Stimulated activated naive CD4-positive, alpha-beta T cell treated with Interleukin-2 at 50 U/mL for 16 hours (primary cell): Measurements from ENCODE around the gene PPP1R3D.
"Not testable (repeated sequence)": the region's sequence is repeated elsewhere in the genome, so short reads cannot be mapped to it uniquely, and the experiment has no call there.

ENCODE experiments used
- DNase-seq: peaks from one replicate; lab custom pipeline; 2025; lab: John Stamatoyannopoulos, UW

The PPP1R3D gene

GRCh38 chr20:59940129-59940955 lies at the start of gene PPP1R3D, which contains the start of gene FAM217B:
PPP1R3D (minus strand) TSS chr20:59940305; CDS start chr20:59939931, 374 bp downstream.
FAM217B (plus strand) TSS chr20:59940389; CDS start chr20:59943944, 3,555 bp downstream.
- peak; percentile 83 for DNase-seq

- no peak for DNase-seq
Observed at GRCh38 chr20:59988141-59988540, 48.0 kb upstream of the PPP1R3D start.

GRCh38 chr20:59987135-59987534 lies 47.0 kb upstream of the PPP1R3D start:
- DNase-seq = no peak

- no peak for DNase-seq
Observed at GRCh38 chr20:59985864-59986263, 45.8 kb upstream of the PPP1R3D start.

GRCh38 chr20:59985164-59985563 lies 45.1 kb upstream of the PPP1R3D start:
- DNase-seq = no peak

- no peak for DNase-seq
Observed at GRCh38 chr20:59984541-59984940, 44.4 kb upstream of the PPP1R3D start.

DNA sequence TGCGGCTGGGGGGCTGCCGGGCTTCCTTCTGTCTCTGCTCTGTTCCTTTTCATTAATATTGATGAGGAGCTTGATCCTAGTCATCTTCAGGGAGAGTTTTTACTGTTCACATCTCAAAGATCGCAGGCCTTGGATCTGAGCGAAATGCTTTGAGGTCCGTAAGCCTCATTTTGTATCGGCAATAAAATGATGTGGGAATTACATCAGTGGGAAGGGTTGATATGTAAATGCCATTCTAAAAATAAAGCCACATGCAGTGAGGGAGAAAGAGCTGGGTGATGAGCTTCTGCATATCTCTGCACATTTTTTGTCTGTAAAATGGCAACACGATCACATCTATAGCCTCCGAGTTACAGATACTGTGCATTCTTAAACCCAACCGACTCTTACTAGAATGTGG lies 43.0 kb upstream of the PPP1R3D start:
- DNase-seq = no peak

DNA sequence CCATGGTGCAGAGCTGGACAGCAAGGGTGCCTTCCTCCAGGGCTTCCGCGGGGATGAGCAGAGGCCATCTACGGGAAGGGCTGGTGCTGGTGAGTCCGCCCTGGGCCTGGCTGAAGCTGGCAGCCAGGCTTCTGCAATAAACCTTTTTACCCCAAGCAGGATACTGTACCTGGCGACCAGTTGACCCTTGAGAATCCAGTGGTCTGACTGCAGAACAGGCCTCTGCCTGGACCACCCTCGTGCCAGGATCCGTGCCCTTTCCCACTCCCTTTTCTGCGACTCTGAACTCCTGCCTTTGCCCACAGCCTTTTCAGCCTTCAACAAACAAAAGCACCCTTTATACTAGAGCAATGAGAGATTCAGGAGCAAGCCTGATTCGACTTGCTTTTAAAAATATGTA lies 37.0 kb upstream of the PPP1R3D start:
- no peak for DNase-seq

DNA sequence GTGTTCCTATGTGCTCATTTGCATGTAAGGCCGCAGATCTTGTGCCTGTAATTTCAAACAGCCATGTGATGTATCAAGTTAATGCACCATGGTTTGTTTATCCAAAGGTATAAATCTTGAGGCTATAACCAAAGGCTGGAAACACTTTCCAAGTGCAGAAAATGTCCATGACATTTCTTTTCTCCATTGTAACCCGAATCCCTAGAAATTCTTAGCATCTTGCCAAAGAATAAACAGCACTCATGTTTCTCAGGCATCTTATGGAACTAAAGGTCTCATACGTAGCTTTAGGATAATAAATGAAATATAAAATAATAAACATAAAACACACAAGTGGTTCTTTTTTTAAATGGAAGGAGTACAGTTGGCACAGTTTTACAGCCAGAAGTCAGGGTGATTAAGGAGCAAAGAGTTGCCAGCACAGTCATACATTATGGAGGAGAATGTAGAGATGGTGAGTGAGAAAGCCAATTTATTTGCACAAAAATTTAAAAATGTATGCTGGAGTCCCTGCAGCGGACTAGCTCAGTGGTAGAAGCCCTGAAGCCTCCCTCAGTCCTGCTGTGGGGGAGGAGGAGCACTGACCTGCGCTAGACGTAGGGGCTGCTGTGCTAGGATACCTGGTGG lies 36.2 kb upstream of the PPP1R3D start:
- no peak for DNase-seq

DNA sequence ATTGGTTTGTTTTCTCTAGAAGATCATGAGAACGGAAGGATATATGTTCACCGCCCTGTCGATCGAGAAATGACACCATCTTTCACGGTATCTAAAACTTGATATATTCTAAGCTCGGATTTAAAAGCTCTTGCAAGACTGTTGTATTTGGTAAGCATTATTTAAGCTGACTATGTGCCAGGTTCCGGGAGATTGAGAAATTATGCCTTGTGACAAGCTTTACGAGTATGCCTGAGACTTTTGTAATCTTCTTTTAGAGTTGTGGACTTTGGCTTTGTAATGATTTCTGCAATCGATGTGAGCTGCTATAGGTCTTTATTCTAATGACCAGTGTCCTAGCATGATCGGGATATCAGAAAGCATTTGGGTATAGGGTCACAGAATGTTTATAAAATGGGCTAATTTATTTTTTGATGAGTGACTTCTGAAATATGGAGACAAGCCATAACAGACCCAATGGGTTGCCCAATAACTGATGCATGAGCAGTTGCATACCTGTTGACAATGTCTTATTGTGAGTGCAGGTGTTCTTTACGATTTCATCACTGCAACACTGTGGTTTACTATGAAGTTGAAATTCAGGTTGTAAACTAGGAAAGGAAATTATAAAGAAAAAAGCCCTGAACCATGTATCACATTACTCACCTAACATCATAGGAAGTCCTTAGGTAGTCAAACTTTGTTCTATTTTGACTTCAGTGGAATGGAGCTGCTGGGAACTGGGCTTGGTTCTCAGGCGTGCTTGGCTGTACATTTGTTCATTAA lies 32.1 kb upstream of the PPP1R3D start:
- no peak for DNase-seq

DNA sequence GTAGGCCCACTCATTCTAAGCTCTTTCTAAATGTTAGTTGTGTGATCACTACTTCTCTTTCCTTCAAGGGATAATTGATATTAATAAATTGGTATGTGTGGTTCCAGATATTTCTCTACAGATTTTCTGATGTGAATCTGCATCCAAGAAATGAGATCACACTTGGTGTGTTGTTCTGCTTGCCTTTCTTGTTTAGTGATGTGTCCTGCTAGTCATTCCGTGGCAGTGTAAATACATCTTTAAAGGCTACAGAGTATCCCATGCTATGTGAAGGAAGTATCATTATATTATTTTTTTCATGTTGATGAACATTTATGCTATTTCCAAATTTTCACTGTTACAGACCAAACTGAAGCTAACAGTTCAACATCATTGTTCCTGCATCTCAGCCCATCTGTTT lies 31.3 kb upstream of the PPP1R3D start:
- DNase-seq = no peak

DNA sequence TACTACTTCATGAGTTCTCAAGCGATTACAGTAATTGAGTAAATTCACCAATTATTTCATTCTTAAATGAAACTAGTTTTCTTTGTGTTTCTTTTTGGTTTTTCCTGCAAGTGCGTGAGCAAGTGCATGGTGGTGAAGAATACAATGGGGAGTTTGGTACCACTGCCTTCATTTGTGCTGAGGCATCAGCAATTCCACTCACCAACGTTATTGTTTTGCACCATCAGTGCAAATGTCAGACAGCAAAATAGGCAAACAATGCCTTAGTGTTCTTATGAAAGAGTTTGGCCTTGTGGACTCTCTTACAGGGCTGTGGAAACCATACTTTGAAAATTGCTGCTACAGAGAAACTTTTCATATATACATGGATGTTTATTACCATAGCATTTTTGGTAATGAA lies 26.3 kb upstream of the PPP1R3D start:
- DNase-seq = no peak

GRCh38 chr20:59962155-59962554 lies 22.1 kb upstream of the PPP1R3D start:
- no peak for DNase-seq

GRCh38 chr20:59961423-59961822 lies 21.3 kb upstream of the PPP1R3D start:
- DNase-seq = no peak

DNA sequence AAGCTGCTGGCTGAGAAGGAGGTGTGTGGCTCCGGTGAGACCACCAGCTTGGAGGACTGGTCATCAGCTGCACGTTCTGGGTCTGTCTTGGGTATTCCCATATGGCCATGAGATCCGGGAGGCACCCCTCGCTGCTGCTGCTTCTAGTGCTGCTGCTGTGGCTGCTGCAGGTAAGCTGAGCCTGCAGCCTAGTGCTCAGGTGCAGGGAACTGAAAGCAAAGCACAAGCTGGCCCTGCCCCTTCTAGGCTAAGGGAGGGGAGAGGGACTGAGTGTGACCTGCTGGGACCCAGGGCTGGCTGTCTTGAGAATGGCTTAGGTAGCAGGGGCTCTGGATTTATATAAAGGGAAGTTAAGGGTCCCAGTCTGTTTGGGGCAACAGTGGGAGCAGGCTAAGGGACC lies 18.5 kb upstream of the PPP1R3D start:
- DNase-seq = no peak

GRCh38 chr20:59958123-59958522 lies 18.0 kb upstream of the PPP1R3D start, which contains the start of gene CDH26:
CDH26 (plus strand) TSS chr20:59958423; CDS start chr20:59958727, 304 bp downstream.
- DNase-seq = no peak

- DNase-seq = not testable (repeated sequence)
Observed at GRCh38 chr20:59957568-59957967, 17.5 kb upstream of the PPP1R3D start.

DNA sequence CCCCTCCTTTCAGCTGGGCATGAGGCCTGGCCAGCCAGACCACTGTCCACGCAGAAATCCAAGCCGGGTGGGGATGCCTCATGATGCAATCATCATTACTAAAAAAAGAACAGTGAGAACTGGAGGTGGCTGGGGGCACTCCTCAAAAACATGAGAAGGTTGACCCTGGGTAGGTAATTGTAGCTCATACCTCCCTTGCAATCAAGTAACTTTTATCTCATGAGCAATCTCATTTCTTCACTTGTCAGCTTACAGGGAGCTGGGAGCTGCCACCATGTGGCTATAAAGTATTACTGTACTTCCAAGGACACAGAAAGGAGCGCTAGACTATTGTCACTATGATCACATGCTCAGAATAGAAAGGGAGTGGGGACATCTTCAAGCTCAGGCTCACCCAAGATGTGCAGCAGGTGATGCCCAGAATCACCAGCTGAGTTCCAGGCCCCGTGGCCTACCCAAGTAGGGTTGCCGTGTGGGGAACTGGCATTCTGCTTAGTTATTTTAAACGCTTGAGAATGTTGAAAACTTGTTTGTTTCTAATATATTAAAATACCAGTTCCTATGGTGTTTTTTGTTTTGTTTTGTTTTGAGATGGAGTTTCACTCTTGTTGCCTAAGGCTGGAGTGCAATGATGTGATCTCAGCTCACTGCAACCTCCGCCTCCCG lies 15.2 kb upstream of the PPP1R3D start:
- DNase-seq = no peak

GRCh38 chr20:59954718-59955117 lies 14.6 kb upstream of the PPP1R3D start:
- no peak for DNase-seq

- no peak for DNase-seq
Observed at GRCh38 chr20:59949911-59950310, 9.8 kb upstream of the PPP1R3D start.

DNA sequence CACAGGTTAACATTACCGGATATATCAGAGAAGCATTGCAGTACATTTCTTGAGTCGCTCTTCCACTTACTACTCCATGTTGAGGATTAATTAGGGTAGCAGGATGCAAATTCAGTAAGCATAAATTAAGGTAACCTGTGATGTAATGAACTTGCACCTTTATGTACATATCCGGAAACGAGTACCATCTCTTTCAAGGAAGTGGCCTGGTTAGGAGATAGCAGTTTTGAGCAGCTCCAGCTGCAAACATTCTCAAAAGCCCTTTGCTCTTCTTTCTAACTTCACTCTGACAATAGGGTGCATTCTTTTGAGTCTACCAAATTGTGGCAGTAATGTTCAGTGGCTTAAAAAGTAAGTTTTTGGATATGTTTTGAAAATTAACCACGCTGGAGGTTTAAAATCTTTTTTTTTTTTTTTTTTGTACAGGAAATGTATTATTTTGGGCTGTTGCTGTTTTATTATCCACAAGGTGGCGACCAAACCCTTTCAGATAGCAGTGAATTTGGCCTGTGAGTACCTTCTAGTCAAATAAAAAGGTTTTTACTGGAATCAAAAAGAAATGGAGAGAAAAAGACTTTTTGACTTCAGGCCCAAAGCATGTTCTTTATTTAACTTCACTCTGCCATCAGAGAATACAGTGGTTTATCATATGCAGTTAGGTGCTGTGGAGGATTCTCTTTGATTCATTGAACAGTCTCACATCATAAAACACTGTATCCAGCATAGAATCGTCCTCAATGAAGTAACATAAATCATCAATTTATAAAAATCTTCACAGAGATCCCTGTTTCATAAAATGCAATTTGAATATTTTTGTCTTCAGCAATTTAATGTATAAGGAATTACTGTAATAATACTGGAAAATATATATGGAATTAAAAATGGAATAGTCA lies 9.0 kb upstream of the PPP1R3D start:
- DNase-seq = no peak
